ENCODE results near the gene ARID3C.

The ARID3C gene

GRCh38 chr9:34664281-34665066 lies 35.6 kb upstream of the ARID3C start:
- no peak for TF ChIP-seq ZNF70 (CRISPR knock-in tag; IDR thresholded peaks at IDR 0.05)
- TF ChIP-seq ZNF8 (CRISPR knock-in tag; IDR thresholded peaks at IDR 0.05) = no peak
- TF ChIP-seq CSRNP3 (CRISPR knock-in tag; IDR thresholded peaks at IDR 0.05) = no peak
- no peak for TF ChIP-seq ZFP30 (CRISPR knock-in tag; IDR thresholded peaks at IDR 0.05)
- no peak for TF ChIP-seq ZFP3 (CRISPR knock-in tag; IDR thresholded peaks at IDR 0.05)
- no peak for TF ChIP-seq ZNF565 (CRISPR knock-in tag; conservative IDR thresholded peaks at IDR 0.05; ENCODE audit: low read depth)
- TF ChIP-seq CSDC2 (CRISPR knock-in tag; IDR thresholded peaks at IDR 0.05) = no peak
- ATAC-seq = peak; percentile 80

GRCh38 chr9:34663303-34663605 lies 34.4 kb upstream of the ARID3C start:
- no peak for TF ChIP-seq ARNTL (CRISPR knock-in tag; IDR thresholded peaks at IDR 0.05; ENCODE audit: borderline replicate concordance, low read depth)
- TF ChIP-seq ISL1 (CRISPR knock-in tag; IDR thresholded peaks at IDR 0.05) = no peak
- TF ChIP-seq ZNF8 (CRISPR knock-in tag; IDR thresholded peaks at IDR 0.05) = no peak
- no peak for TF ChIP-seq ESRRG (CRISPR knock-in tag; IDR thresholded peaks at IDR 0.05)
- no peak for TF ChIP-seq GLIS3 (CRISPR knock-in tag; IDR thresholded peaks at IDR 0.05)
- no peak for TF ChIP-seq CREB5 (CRISPR knock-in tag; IDR thresholded peaks at IDR 0.05; ENCODE audit: low read depth)
- TF ChIP-seq ZFP3 (CRISPR knock-in tag; IDR thresholded peaks at IDR 0.05) = no peak
- no peak for TF ChIP-seq RARB (CRISPR knock-in tag; IDR thresholded peaks at IDR 0.05)
- no peak for TF ChIP-seq OSR1 (CRISPR knock-in tag; IDR thresholded peaks at IDR 0.05)
- TF ChIP-seq ZNF565 (CRISPR knock-in tag; conservative IDR thresholded peaks at IDR 0.05; ENCODE audit: low read depth) = no peak
- no peak for TF ChIP-seq TCF4 (CRISPR knock-in tag; IDR thresholded peaks at IDR 0.05; ENCODE audit: borderline replicate concordance)
- TF ChIP-seq CSRNP3 (CRISPR knock-in tag; IDR thresholded peaks at IDR 0.05) = no peak
- TF ChIP-seq BACH2 (CRISPR knock-in tag; IDR thresholded peaks at IDR 0.05; ENCODE audit: borderline replicate concordance) = no peak
- TF ChIP-seq POU6F1 (CRISPR knock-in tag; IDR thresholded peaks at IDR 0.05; ENCODE audit: borderline replicate concordance, low read depth) = no peak
- TF ChIP-seq TSHZ2 (CRISPR knock-in tag; IDR thresholded peaks at IDR 0.05) = no peak
- TF ChIP-seq PPARA (CRISPR knock-in tag; IDR thresholded peaks at IDR 0.05; ENCODE audit: borderline replicate concordance) = no peak
- TF ChIP-seq ZFP30 (CRISPR knock-in tag; IDR thresholded peaks at IDR 0.05) = no peak
- TF ChIP-seq ZNF70 (CRISPR knock-in tag; IDR thresholded peaks at IDR 0.05) = no peak
- TF ChIP-seq ZC3H10 (CRISPR knock-in tag; IDR thresholded peaks at IDR 0.05) = no peak
- ATAC-seq = no peak

- no peak for ATAC-seq
- TF ChIP-seq TOX (CRISPR knock-in tag; IDR thresholded peaks at IDR 0.05; ENCODE audit: borderline replicate concordance) = no peak
- TF ChIP-seq ZNF565 (CRISPR knock-in tag; conservative IDR thresholded peaks at IDR 0.05; ENCODE audit: low read depth) = no peak
- no peak for TF ChIP-seq CSRNP3 (CRISPR knock-in tag; IDR thresholded peaks at IDR 0.05)
- TF ChIP-seq GLIS3 (CRISPR knock-in tag; IDR thresholded peaks at IDR 0.05) = no peak
- TF ChIP-seq BACH2 (CRISPR knock-in tag; IDR thresholded peaks at IDR 0.05; ENCODE audit: borderline replicate concordance) = no peak
- TF ChIP-seq TSHZ2 (CRISPR knock-in tag; IDR thresholded peaks at IDR 0.05) = no peak
- no peak for TF ChIP-seq TCF4 (CRISPR knock-in tag; IDR thresholded peaks at IDR 0.05; ENCODE audit: borderline replicate concordance)
- no peak for TF ChIP-seq SNAI2 (CRISPR knock-in tag; IDR thresholded peaks at IDR 0.05)
- TF ChIP-seq ARNTL (CRISPR knock-in tag; IDR thresholded peaks at IDR 0.05; ENCODE audit: borderline replicate concordance, low read depth) = no peak
- no peak for TF ChIP-seq ZC3H10 (CRISPR knock-in tag; IDR thresholded peaks at IDR 0.05)
Observed at GRCh38 chr9:34662526-34663302, 33.8 kb upstream of the ARID3C start, which contains the start of gene CCL27. CCL27 (minus strand) TSS chr9:34662657; CDS start chr9:34662633, 24 bp downstream.

Measured in SK-N-SH treated with all-trans-retinoic acid at 6 μM for 48 hours (cell line).